Tibial artery (tissue), 4 donors: Measurements from ENCODE around the gene CCL24.
"Not testable (repeated sequence)": the region's sequence is repeated elsewhere in the genome, so short reads cannot be mapped to it uniquely, and the experiment has no call there.

Experiments
- DNase-seq, 2 donors: peaks; one replicate each; pipeline ENCODE4 v3.0.0-alpha.2; 2019
- H3K27ac ChIP-seq, 2 donors: fragments of 200-600 bp; sonication (generic) in 1 of 2; 1 replicate in 1 of 2; 2 replicates in 1 of 2; pipeline ENCODE4 v1.5.1; 2018 to 2019; ENCODE audit warnings: mild to moderate bottlenecking in 1 of 2
- H3K27me3 ChIP-seq, 2 donors: fragments of 200-600 bp; sonication (generic) in 1 of 2; one replicate each; pipeline versions ENCODE4 v1.5.1 to v1.6.0; 2016 to 2019
- H3K36me3 ChIP-seq, 3 donors: fragments of 200-600 bp; sonication (generic) in 2 of 3; one replicate each; pipeline ENCODE4 v1.5.1; 2016 to 2019; ENCODE audit warnings: mild to moderate bottlenecking in 2 of 3
- H3K4me1 ChIP-seq, 4 donors: fragments of 200-600 bp; sonication (generic) in 2 of 4; 1 replicate in 3 of 4; 2 replicates in 1 of 4; pipeline ENCODE4 v1.5.1; 2016 to 2019
- H3K4me3 ChIP-seq, 2 donors: fragments of 200-600 bp; sonication (generic) in 1 of 2; 1 replicate in 1 of 2; 2 replicates in 1 of 2; pipeline ENCODE4 v1.5.1; 2018 to 2019; ENCODE audit warnings: mild to moderate bottlenecking in 2 of 2
- H3K9me3 ChIP-seq, 3 donors: fragments of 200-600 bp; sonication (generic) in 1 of 3; one replicate each; pipeline ENCODE4 v1.5.1; 2016 to 2019
- CTCF ChIP-seq, 2 experiments: fragments of 200-600 bp in 1 of 2; fragments of 450-650 bp in 1 of 2; IDR thresholded peaks; one replicate each; pipeline ENCODE4 v1.5.1; 2017 to 2019; ENCODE audit warnings: antibody characterized with exemption in 2 of 2, mild to moderate bottlenecking in 1 of 2, moderate library complexity in 1 of 2
- intact Hi-C: fragments of 100-400 bp; cut with DNase I; formaldehyde crosslinking; loops from one replicate; pipeline ENCODE4 v1.15.0; 2023; ENCODE audit warnings: low total_unique reads

CCL24 gene

GRCh38 chr7:75772081-75773077, 41.2 kb downstream of the CCL24 start, which contains the start of gene CCL26:
Gene CCL26, minus strand, starts transcription at chr7:75772211. Its CDS starts 35 bp downstream, at chr7:75772176.
- H3K36me3 ChIP-seq = no peaks in the 10 kb centered on the region
- peak; percentile 82 to 83 for DNase-seq
- no peaks in the 10 kb centered on the region for H3K9me3 ChIP-seq
- no peak for TF ChIP-seq CTCF (IDR thresholded peaks at IDR 0.05)
- H3K27ac ChIP-seq = no peak within 1 kb of the TSS
- peaks cover 0 to 4% of the 10 kb centered on the region in 2 donors for H3K27me3 ChIP-seq
- intact Hi-C loops = no loop called here
- no peak within 1 kb of the TSS for H3K4me3 ChIP-seq
- peaks cover 0 to 5% (median 0%) of the 10 kb centered on the region in 4 donors for H3K4me1 ChIP-seq

GRCh38 chr7:75771224-75771623, 42.4 kb downstream of the CCL24 start:
- no peak overlapping the region for H3K27ac ChIP-seq

GRCh38 chr7:75762350-75762917, 51.2 kb downstream of the CCL24 start:
- Histone ChIP-seq H3K9me3 (no peaks in the 10 kb centered on the region), H3K4me3 (no peak overlapping the region), H3K27ac (no peak overlapping the region), H3K27me3 (no peaks in the 10 kb centered on the region), H3K36me3 (no peaks in the 10 kb centered on the region), H3K4me1 (no peaks in the 10 kb centered on the region)
- TF ChIP-seq CTCF (IDR thresholded peaks at IDR 0.05) = peak; percentile 74 to 84
- intact Hi-C loops = no loop called here
- DNase-seq = no peak

More at GRCh38 chr7:75771224-75771623, 42.4 kb downstream of the CCL24 start:
- intact Hi-C loops = no loop called here
- no peak for DNase-seq
- TF ChIP-seq CTCF (IDR thresholded peaks at IDR 0.05) = no peak
- Histone ChIP-seq H3K36me3 (no peaks in the 10 kb centered on the region), H3K9me3 (no peaks in the 10 kb centered on the region), H3K4me3 (no peak overlapping the region), H3K4me1 (peaks cover 0 to 5% (median 0%) of the 10 kb centered on the region in 4 donors), H3K27me3 (peaks cover 0 to 4% of the 10 kb centered on the region in 2 donors)

GRCh38 chr7:75761801-75762200, 51.8 kb downstream of the CCL24 start:
- H3K4me1 ChIP-seq, H3K27me3 ChIP-seq, H3K27ac ChIP-seq, H3K4me3 ChIP-seq, H3K9me3 ChIP-seq, intact Hi-C loops, H3K36me3 ChIP-seq, DNase-seq: not testable (repeated sequence)
